H1 (cell line): ENCODE results near the gene TOMM34. TPM values are rescaled to one million over a fixed set of nuclear protein-coding genes. Genes with fewer than 3 reads are reported as not detected.

ENCODE experiments used
- CTCF ChIA-PET: fragments of 300-600 bp; sonication (Branson Sonifier 250); formaldehyde crosslinking; loops from one replicate; lab custom pipeline; 2021; ENCODE audit not compliant: partially characterized antibody; lab: Charles Lee
- POLR2A ChIA-PET: fragments of 300-600 bp; sonication (Branson Sonifier 250); formaldehyde crosslinking; loops from one replicate; lab custom pipeline; 2021; ENCODE audit warnings: inconsistent platforms; ENCODE audit not compliant: partially characterized antibody; lab: Charles Lee
- DNase-seq, 2 experiments: peaks; one replicate each; pipeline versions ENCODE4 v3.0.0 to v3.0.0-alpha.2; 2010 to 2022; ENCODE audit warnings: low spot score in 2 of 2, low read depth in 1 of 2, mixed read lengths in 1 of 2
- FAIRE-seq: peaks from 2 replicates; lab custom pipeline; 2011; peaks lifted over from hg19 to GRCh38; lab: Jason Lieb, UNC
- H2AFZ ChIP-seq: 2 replicates; pipeline ENCODE4 v1.8.1; 2012; ENCODE audit warnings: low read length, inconsistent platforms
- H2AK5ac ChIP-seq: 2 replicates; pipeline ENCODE4 v1.6.1; 2013; ENCODE audit warnings: low read depth, low read length
- H2BK120ac ChIP-seq: replicated peaks from 2 replicates; pipeline ENCODE3; 2013; ENCODE audit warnings: low read depth, low read length, inconsistent platforms
- H2BK12ac ChIP-seq: 2 replicates; pipeline ENCODE4 v1.6.1; 2013; ENCODE audit warnings: low read depth, low read length
- H2BK15ac ChIP-seq: 2 replicates; pipeline ENCODE4 v1.6.1; 2013; ENCODE audit warnings: low read length
- H2BK20ac ChIP-seq: 2 replicates; pipeline ENCODE4 v1.6.1; 2013; ENCODE audit warnings: low read length
- H2BK5ac ChIP-seq: 2 replicates; pipeline ENCODE4 v1.6.1; 2013; ENCODE audit warnings: low read depth, low read length
- H3K14ac ChIP-seq: 2 replicates; pipeline ENCODE4 v1.6.1; 2013; ENCODE audit warnings: inconsistent platforms; ENCODE audit not compliant: insufficient read length
- H3K18ac ChIP-seq: 2 replicates; pipeline ENCODE4 v1.6.1; 2013; ENCODE audit warnings: low read length; ENCODE audit errors: extremely low read depth
- H3K23ac ChIP-seq: 2 replicates; pipeline ENCODE4 v1.6.1; 2013; ENCODE audit warnings: inconsistent platforms; ENCODE audit not compliant: insufficient read length
- H3K23me2 ChIP-seq: 2 replicates; pipeline ENCODE4 v1.6.1; 2013; ENCODE audit warnings: low read depth, low read length
- H3K27ac ChIP-seq: 2 replicates; pipeline ENCODE4 v1.6.1; 2011; ENCODE audit warnings: low read depth, low read length, inconsistent platforms
- H3K27me3 ChIP-seq, 4 experiments: replicated peaks in 1 of 4; 1 replicate in 1 of 4; 2 replicates in 3 of 4; pipeline versions ENCODE4 v1.6.1 to v1.8.1; 2011 to 2013; ENCODE audit warnings: low read length in 3 of 4, mild to moderate bottlenecking in 3 of 4, inconsistent platforms in 2 of 4, mixed read lengths in 2 of 4, moderate library complexity in 1 of 4; ENCODE audit not compliant: control insufficient read depth in 3 of 4, insufficient read depth in 3 of 4; ENCODE audit errors: extremely low read depth in 1 of 4
- H3K36me3 ChIP-seq, 4 experiments: 2 replicates each; pipeline versions ENCODE4 v1.6.1 to v1.8.1; 2011 to 2013; ENCODE audit warnings: mild to moderate bottlenecking in 4 of 4, low read length in 3 of 4, moderate library complexity in 2 of 4, control low read depth in 1 of 4, inconsistent platforms in 1 of 4; ENCODE audit not compliant: insufficient read depth in 4 of 4, control insufficient read depth in 2 of 4
- H3K4ac ChIP-seq: replicated peaks from 2 replicates; pipeline ENCODE3; 2013; ENCODE audit warnings: low read length, low read depth, mixed read lengths, inconsistent platforms; ENCODE audit not compliant: insufficient read length
- H3K4me1 ChIP-seq, 4 experiments: replicated peaks in 1 of 4; 1 replicate in 1 of 4; 2 replicates in 3 of 4; pipeline versions ENCODE4 v1.6.1 to v1.8.1; 2011 to 2013; ENCODE audit warnings: low read length in 3 of 4, inconsistent platforms in 2 of 4, mixed read lengths in 1 of 4; ENCODE audit not compliant: insufficient read depth in 4 of 4, control insufficient read depth in 3 of 4
- H3K4me2 ChIP-seq, 2 experiments: 2 replicates each; pipeline versions ENCODE4 v1.6.1 to v1.8.1; 2011 to 2013; ENCODE audit warnings: low read depth in 2 of 2, low read length in 2 of 2, control low read depth in 1 of 2, inconsistent platforms in 1 of 2, mild to moderate bottlenecking in 1 of 2; ENCODE audit not compliant: insufficient read depth in 1 of 2
- H3K4me3 ChIP-seq, 4 experiments: fragments of 200-600, 300-600 bp in 1 of 4; sonication (generic), shearing (Covaris generic), sonication (Bioruptor Twin) in 1 of 4; 2 replicates each; pipeline versions ENCODE4 v1.5.1 to v1.8.1; 2011 to 2016; ENCODE audit warnings: low read length in 4 of 4, low read depth in 3 of 4, control low read depth in 2 of 4, inconsistent platforms in 2 of 4, mild to moderate bottlenecking in 2 of 4, mixed read lengths in 1 of 4, moderate library complexity in 1 of 4; ENCODE audit not compliant: insufficient read depth in 2 of 4; ENCODE audit errors: extremely low read depth in 1 of 4
- H3K56ac ChIP-seq: replicated peaks from 2 replicates; pipeline ENCODE3; 2013; ENCODE audit warnings: low read depth, mild to moderate bottlenecking, mixed read lengths, low read length, inconsistent platforms; ENCODE audit not compliant: insufficient read length
- H3K79me1 ChIP-seq: 2 replicates; pipeline ENCODE4 v1.6.1; 2013; ENCODE audit warnings: low read depth, low read length, control low read depth
- H3K79me2 ChIP-seq, 2 experiments: 2 replicates each; pipeline versions ENCODE4 v1.6.1 to v1.8.1; 2012 to 2013; ENCODE audit warnings: low read length in 2 of 2, mild to moderate bottlenecking in 2 of 2, inconsistent platforms in 1 of 2; ENCODE audit not compliant: insufficient read depth in 2 of 2, control insufficient read depth in 1 of 2
- H3K9ac ChIP-seq, 4 experiments: replicated peaks in 1 of 4; 1 replicate in 1 of 4; 2 replicates in 3 of 4; pipeline versions ENCODE4 v1.6.1 to v1.8.1; 2011 to 2013; ENCODE audit warnings: low read depth in 3 of 4, low read length in 3 of 4, control low read depth in 2 of 4, mild to moderate bottlenecking in 2 of 4, moderate library complexity in 2 of 4, inconsistent platforms in 1 of 4; ENCODE audit errors: extremely low read depth in 1 of 4
- H3K9me3 ChIP-seq, 2 experiments: 2 replicates each; pipeline versions ENCODE4 v1.6.1 to v1.8.1; 2012 to 2013; ENCODE audit warnings: mild to moderate bottlenecking in 2 of 2, moderate library complexity in 2 of 2, control low read depth in 1 of 2, inconsistent platforms in 1 of 2, low read depth in 1 of 2, low read length in 1 of 2, mixed read lengths in 1 of 2; ENCODE audit not compliant: insufficient read depth in 2 of 2
- H4K20me1 ChIP-seq, 2 experiments: replicated peaks in 1 of 2; 2 replicates each; pipeline versions ENCODE3 to v1.8.1; 2011 to 2013; ENCODE audit warnings: inconsistent platforms in 2 of 2, low read length in 2 of 2, mild to moderate bottlenecking in 1 of 2; ENCODE audit not compliant: insufficient read depth in 2 of 2, control insufficient read depth in 1 of 2
- H4K5ac ChIP-seq: 2 replicates; pipeline ENCODE4 v1.6.1; 2013; ENCODE audit warnings: low read length, low read depth, mixed read lengths, inconsistent platforms; ENCODE audit not compliant: insufficient read length
- H4K8ac ChIP-seq: 2 replicates; pipeline ENCODE4 v1.8.0; 2013; ENCODE audit warnings: mild to moderate bottlenecking, moderate library complexity, low read length, inconsistent platforms; ENCODE audit not compliant: insufficient read depth; ENCODE audit errors: extremely low read depth
- H4K91ac ChIP-seq: replicated peaks from 2 replicates; pipeline ENCODE3; 2013; ENCODE audit warnings: low read length, mixed read lengths, inconsistent platforms; ENCODE audit not compliant: insufficient read length
- CBX8 ChIP-seq: fragments of 300-800, 300-1000 bp; sonication (generic); IDR thresholded peaks from 2 replicates; pipeline ENCODE4 v1.7.1; 2016; ENCODE audit warnings: low read depth, low read length, borderline replicate concordance
- WGBS, 2 experiments: shearing (Covaris generic) in 1 of 2; methylation state at CpG; one replicate each; pipeline versions ENCODE4 v1.1.6 to v1.1.7; 2013 to 2015; ENCODE audit warnings: low lambda C conversion rate in 2 of 2, mixed read lengths in 2 of 2, inconsistent platforms in 1 of 2, low coverage in 1 of 2, missing lambda C conversion rate in 1 of 2; ENCODE audit not compliant: insufficient replicate concordance in 2 of 2, insufficient coverage in 1 of 2, insufficient read length in 1 of 2; ENCODE audit errors: extremely low coverage in 1 of 2, missing lambda C conversion rate in 1 of 2; 5-methylcytosine and 5-hydroxymethylcytosine counted together
- polyA plus RNA-seq, 7 experiments: library from polyadenylated mRNA; depleted of rRNA in 3 of 7; stranded (reverse) in 5 of 7; unstranded in 2 of 7; fragments of >200 nt in 5 of 7; fragments of 200-250 nt in 2 of 7; gene quantifications; 1 replicate in 5 of 7; 2 replicates in 1 of 7; 4 replicates in 1 of 7; pipeline versions ENCODE4 v1.2.1 to v1.2.3, GENCODE V29; 2011 to 2013; ENCODE audit warnings: missing spikeins in 2 of 7, mixed read lengths in 2 of 7
- total RNA-seq: library from RNA; stranded (reverse); fragmentation: NEBNext Ultra II Directional; extraction: Animal tissue kit (Norgen Biotek cat#: 25700); gene quantifications from 2 replicates; pipeline ENCODE4 v1.2.1, GENCODE V29; 2021

TOMM34 gene
- total and polyA plus RNA-seq, 2 of the 8 experiments (the other 6 are each of a cell fraction or from before 2014, with no cell fraction given): 32.1 to 35.1 TPM

DNA sequence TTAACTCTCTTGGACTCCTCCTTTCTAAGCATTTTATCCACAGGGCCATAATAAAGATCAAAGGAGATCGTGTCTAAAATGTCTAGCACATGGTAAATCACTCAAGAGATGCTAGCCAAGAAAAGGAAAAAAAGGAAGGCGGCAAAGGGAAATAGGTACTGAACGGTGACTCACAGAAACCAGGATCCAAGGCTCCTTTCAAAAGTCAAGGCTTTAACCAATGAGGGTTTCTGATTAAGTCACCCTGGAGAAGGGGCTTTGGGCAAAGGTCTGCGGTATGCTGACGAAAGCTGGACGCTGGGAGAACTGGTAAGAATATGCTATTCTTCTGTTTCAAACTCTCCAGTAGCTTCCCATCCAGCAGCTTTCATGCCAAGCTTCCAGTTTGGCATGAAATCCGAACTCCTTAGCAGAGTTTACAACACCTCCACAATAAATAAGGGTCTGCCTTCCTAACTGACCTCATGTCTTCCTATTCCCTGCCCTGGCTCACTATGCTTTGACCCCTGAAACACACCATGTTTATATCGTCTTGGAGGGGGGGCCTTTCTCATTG is 1.0 kb downstream of the TOMM34 start:
- no peak overlapping the region for H2AFZ ChIP-seq
- no peak overlapping the region for H2AK5ac ChIP-seq
- peaks cover 5% of the 10 kb centered on the region; the same call in 1 of the 2 replicates for H3K23me2 ChIP-seq
- no peak overlapping the region for H3K27ac ChIP-seq
- no peak overlapping the region for H2BK15ac ChIP-seq
- peaks cover 8% of the 10 kb centered on the region for H3K79me1 ChIP-seq
- ChIA-PET POLR2A (interaction anchor here (1.0 to 2.1 kb wide), 3 partner anchors 16 to 76 kb away, joined by 3 to 6 read pairs (median 4); no protein-coding TSS in a partner anchor), CTCF (interaction anchor here (1.0 to 2.9 kb wide), 5 partner anchors 8 to 153 kb away, joined by 3 to 8 read pairs (median 4); no protein-coding TSS in a partner anchor)
- no peak overlapping the region for H4K5ac ChIP-seq
- H3K36me3 ChIP-seq: peaks cover 6 to 28% (median 19%) of the 10 kb centered on the region in 4 experiments
- peak overlapping the region; percentile 82 to 89 for H3K4me2 ChIP-seq
- no peak overlapping the region for H3K18ac ChIP-seq
- FAIRE-seq (no peak), DNase-seq (no peak)
- H2BK5ac ChIP-seq: no peak overlapping the region
- H3K14ac ChIP-seq: no peak overlapping the region
- H3K4me1 ChIP-seq: peaks cover 0 to 10% (median 4%) of the 10 kb centered on the region in 4 experiments; a peak in 5 of 7 replicates
- no peak overlapping the region for H3K23ac ChIP-seq
- peak overlapping the region; percentile 62 to 79 (median 70) for H3K4me3 ChIP-seq
- H2BK12ac ChIP-seq: no peak overlapping the region
- H3K9me3 ChIP-seq: no peaks in the 10 kb centered on the region
- 61% methylated on average over 8 of the region's 8 CpGs; no CpG with 5 or more reads in 1 of the 2 experiments for WGBS, 2 experiments
- H4K20me1 ChIP-seq: peaks cover 2 to 6% of the 10 kb centered on the region in 2 experiments
- peaks cover 3 to 20% of the 10 kb centered on the region in 2 experiments; a peak in 3 of 4 replicates for H3K79me2 ChIP-seq
- peak overlapping the region; percentile 66 to 71 (median 68); a peak in 5 of 7 replicates for H3K9ac ChIP-seq
- no peak overlapping the region for H3K56ac ChIP-seq
- H2BK20ac ChIP-seq: no peak overlapping the region
- no peak overlapping the region for H4K8ac ChIP-seq
- no peak overlapping the region for H2BK120ac ChIP-seq
- peaks cover 0 to 11% (median 2%) of the 10 kb centered on the region in 4 experiments; a peak in 4 of 7 replicates for H3K27me3 ChIP-seq
- no peak overlapping the region for H3K4ac ChIP-seq
- H4K91ac ChIP-seq: no peak overlapping the region
- no peak for TF ChIP-seq CBX8
